ENCODE measurements around the gene XPO1.

Gene XPO1

GRCh38 chr2:61431345-61431744 is 106.8 kb downstream of the XPO1 start:
- no peak for DNase-seq (ENCODE audit: low read depth, low spot score)

All from brain pericyte (primary cell).